Immature natural killer cell (primary cell): ENCODE measurements around the gene ZNF319. TPM values are rescaled to one million over a fixed set of nuclear protein-coding genes. Genes with fewer than 3 reads are reported as not detected.
A peak's percentile ranks its signal among the peaks of the same experiment; 100 is the strongest.

Experiments used
- DNase-seq, 3 donors: peaks; one replicate each; pipeline ENCODE4 v3.0.0; 2022; ENCODE audit warnings: mixed read lengths in 1 of 3
- H3K27ac Mint-ChIP-seq, 6 donors: one replicate each; pipeline ENCODE4 v1.8.0; 2020; ENCODE audit warnings: mixed read lengths in 6 of 6, mild to moderate bottlenecking in 5 of 6, inconsistent platforms in 4 of 6, moderate library complexity in 3 of 6
- H3K27me3 Mint-ChIP-seq, 3 donors: one replicate each; pipeline ENCODE4 v1.8.0; 2020 to 2021; ENCODE audit warnings: low read depth in 3 of 3, mild to moderate bottlenecking in 3 of 3, mixed read lengths in 3 of 3, moderate library complexity in 3 of 3, inconsistent platforms in 1 of 3
- H3K36me3 Mint-ChIP-seq, 3 donors: one replicate each; pipeline ENCODE4 v1.8.0; 2020; ENCODE audit warnings: mixed read lengths in 3 of 3, inconsistent platforms in 2 of 3, mild to moderate bottlenecking in 2 of 3
- H3K4me1 Mint-ChIP-seq, 2 donors: one replicate each; pipeline ENCODE4 v1.8.0; 2020; ENCODE audit warnings: inconsistent platforms in 2 of 2, mild to moderate bottlenecking in 2 of 2, mixed read lengths in 2 of 2, moderate library complexity in 1 of 2
- H3K4me3 Mint-ChIP-seq, 5 donors: one replicate each; pipeline ENCODE4 v1.8.0; 2020; ENCODE audit warnings: mild to moderate bottlenecking in 5 of 5, mixed read lengths in 5 of 5, inconsistent platforms in 3 of 5, moderate library complexity in 3 of 5
- H3K9me3 Mint-ChIP-seq, 6 donors: one replicate each; pipeline ENCODE4 v1.8.0; 2020; ENCODE audit warnings: mild to moderate bottlenecking in 6 of 6, mixed read lengths in 6 of 6, inconsistent platforms in 4 of 6, moderate library complexity in 3 of 6
- polyA plus RNA-seq, 3 donors: library from polyadenylated mRNA; unstranded; fragments of 300-500 nt; fragmentation: Illumina TruSeq; gene quantifications; one replicate each; pipeline ENCODE4 v1.2.3, GENCODE V29; 2021

The ZNF319 gene
- polyA plus RNA-seq, 3 donors from 2014 or later, result 6.8 to 31.2 (median 10.3) TPM

- H3K9me3 Mint-ChIP-seq, result no peaks in the 10 kb centered on the region
- peaks cover 0 to 15% (median 5%) of the 10 kb centered on the region in 3 donors for H3K27me3 Mint-ChIP-seq
- H3K4me1 Mint-ChIP-seq, result peaks cover 46 to 56% of the 10 kb centered on the region in 2 donors
- H3K27ac Mint-ChIP-seq, result peak overlapping the region in 3 of 6 donors; percentile 62 to 84 (median 82)
- peak overlapping the region in 2 of 5 donors; percentile 18 to 24 for H3K4me3 Mint-ChIP-seq
- no peak for DNase-seq
- H3K36me3 Mint-ChIP-seq, result peaks cover 3 to 20% (median 6%) of the 10 kb centered on the region in 3 donors
These were observed 4.6 kb downstream of the ZNF319 start for GRCh38 chr16:57995721-57996405.

- DNase-seq, result peak; percentile 46 to 54 (median 53)
- H3K27me3 Mint-ChIP-seq, result peaks cover 0 to 13% (median 5%) of the 10 kb centered on the region in 3 donors
- H3K4me3 Mint-ChIP-seq, result peak overlapping the region; percentile 25 to 66 (median 50)
- H3K4me1 Mint-ChIP-seq, result peaks cover 46 to 55% of the 10 kb centered on the region in 2 donors
- H3K27ac Mint-ChIP-seq, result peak overlapping the region in 5 of 6 donors; percentile 62 to 88 (median 82)
- peaks cover 3 to 20% (median 6%) of the 10 kb centered on the region in 3 donors for H3K36me3 Mint-ChIP-seq
- no peaks in the 10 kb centered on the region for H3K9me3 Mint-ChIP-seq
These were observed 5.7 kb downstream of the ZNF319 start for GRCh38 chr16:57994778-57995177.

GRCh38 chr16:57994361-57994760 lies 6.1 kb downstream of the ZNF319 start:
- peak overlapping the region in 5 of 6 donors; percentile 62 to 88 (median 82) for H3K27ac Mint-ChIP-seq
- DNase-seq, result no peak
- no peaks in the 10 kb centered on the region for H3K9me3 Mint-ChIP-seq
- peak overlapping the region in 3 of 5 donors; percentile 50 to 66 (median 56) for H3K4me3 Mint-ChIP-seq
- peaks cover 43 to 53% of the 10 kb centered on the region in 2 donors for H3K4me1 Mint-ChIP-seq
- peaks cover 3 to 20% (median 6%) of the 10 kb centered on the region in 3 donors for H3K36me3 Mint-ChIP-seq
- H3K27me3 Mint-ChIP-seq, result peaks cover 0 to 9% (median 4%) of the 10 kb centered on the region in 3 donors

- peaks cover 39 to 48% of the 10 kb centered on the region in 2 donors for H3K4me1 Mint-ChIP-seq
- H3K36me3 Mint-ChIP-seq, result peaks cover 3 to 20% (median 6%) of the 10 kb centered on the region in 3 donors
- H3K27ac Mint-ChIP-seq, result no peak overlapping the region
- peaks cover 0 to 5% (median 1%) of the 10 kb centered on the region in 3 donors for H3K27me3 Mint-ChIP-seq
- no peaks in the 10 kb centered on the region for H3K9me3 Mint-ChIP-seq
- no peak overlapping the region for H3K4me3 Mint-ChIP-seq
- no peak for DNase-seq
These were observed 6.6 kb downstream of the ZNF319 start for GRCh38 chr16:57993897-57994296.

- no peak for DNase-seq
- Mint-ChIP-seq H3K36me3 (peaks cover 3 to 18% (median 6%) of the 10 kb centered on the region in 3 donors), H3K27me3 (peaks cover 0 to 3% (median 1%) of the 10 kb centered on the region in 3 donors), H3K9me3 (no peaks in the 10 kb centered on the region), H3K27ac (no peak overlapping the region), H3K4me1 (peaks cover 34 to 44% of the 10 kb centered on the region in 2 donors), H3K4me3 (no peak overlapping the region)
These were observed 7.0 kb downstream of the ZNF319 start for GRCh38 chr16:57993438-57993837.

- DNase-seq, result no peak
- Mint-ChIP-seq H3K27ac (peak overlapping the region in 3 of 6 donors; percentile 61 to 86 (median 70)), H3K36me3 (peaks cover 0 to 9% (median 4%) of the 10 kb centered on the region in 3 donors), H3K27me3 (peaks cover 0 to 1% (median under 1%) of the 10 kb centered on the region in 3 donors), H3K4me3 (no peak overlapping the region), H3K9me3 (no peaks in the 10 kb centered on the region), H3K4me1 (peaks cover 21 to 30% of the 10 kb centered on the region in 2 donors)
These were observed 8.4 kb downstream of the ZNF319 start for GRCh38 chr16:57992084-57992483.

GRCh38 chr16:57991551-57992059 lies 8.9 kb downstream of the ZNF319 start:
- Mint-ChIP-seq H3K4me1 (peaks cover 20 to 26% of the 10 kb centered on the region in 2 donors), H3K27ac (peak overlapping the region in 1 of 6 donors; percentile 61), H3K36me3 (peaks cover 0 to 7% (median 4%) of the 10 kb centered on the region in 3 donors), H3K4me3 (no peak overlapping the region), H3K9me3 (no peaks in the 10 kb centered on the region), H3K27me3 (peaks cover 0 to 1% (median 0%) of the 10 kb centered on the region in 3 donors)
- no peak for DNase-seq

GRCh38 chr16:57988929-57989328 lies 11.5 kb downstream of the ZNF319 start:
- Mint-ChIP-seq H3K4me1 (peaks cover 12 to 16% of the 10 kb centered on the region in 2 donors), H3K27ac (no peak overlapping the region), H3K27me3 (peaks cover 0 to 1% (median 0%) of the 10 kb centered on the region in 3 donors), H3K4me3 (no peak overlapping the region), H3K36me3 (no peaks in the 10 kb centered on the region), H3K9me3 (no peaks in the 10 kb centered on the region)
- DNase-seq, result no peak

GRCh38 chr16:57987441-57988177 lies 12.9 kb downstream of the ZNF319 start:
- no peak for DNase-seq
- Mint-ChIP-seq H3K4me1 (peaks cover 12 to 13% of the 10 kb centered on the region in 2 donors), H3K4me3 (no peak overlapping the region), H3K36me3 (no peaks in the 10 kb centered on the region), H3K9me3 (no peaks in the 10 kb centered on the region), H3K27me3 (peaks cover 0 to 1% (median 0%) of the 10 kb centered on the region in 3 donors), H3K27ac (peak overlapping the region in 1 of 6 donors; percentile 45)

GRCh38 chr16:57986196-57986595 lies 14.3 kb downstream of the ZNF319 start:
- no peaks in the 10 kb centered on the region for H3K36me3 Mint-ChIP-seq
- no peaks in the 10 kb centered on the region for H3K9me3 Mint-ChIP-seq
- no peaks in the 10 kb centered on the region for H3K27me3 Mint-ChIP-seq
- no peak overlapping the region for H3K27ac Mint-ChIP-seq
- H3K4me1 Mint-ChIP-seq, result peaks cover 12 to 13% of the 10 kb centered on the region in 2 donors
- DNase-seq, result no peak
- peak overlapping the region in 4 of 5 donors; percentile 36 to 64 (median 56) for H3K4me3 Mint-ChIP-seq

- no peaks in the 10 kb centered on the region for H3K36me3 Mint-ChIP-seq
- peak overlapping the region in 4 of 6 donors; percentile 27 to 72 (median 48) for H3K27ac Mint-ChIP-seq
- H3K4me1 Mint-ChIP-seq, result peaks cover 12 to 13% of the 10 kb centered on the region in 2 donors
- H3K9me3 Mint-ChIP-seq, result no peaks in the 10 kb centered on the region
- peak overlapping the region; percentile 82 to 91 (median 87) for H3K4me3 Mint-ChIP-seq
- DNase-seq, result no peak
- H3K27me3 Mint-ChIP-seq, result no peaks in the 10 kb centered on the region
These were observed 15.0 kb downstream of the ZNF319 start for GRCh38 chr16:57985204-57986181.

- peak overlapping the region in 3 of 6 donors; percentile 27 to 72 (median 69) for H3K27ac Mint-ChIP-seq
These were observed 15.8 kb downstream of the ZNF319 start for GRCh38 chr16:57984443-57985203.

More at GRCh38 chr16:57984443-57985203, 15.8 kb downstream of the ZNF319 start:
- no peaks in the 10 kb centered on the region for H3K9me3 Mint-ChIP-seq
- peak overlapping the region; percentile 82 to 91 (median 87) for H3K4me3 Mint-ChIP-seq
- peaks cover 0 to under 1% (median 0%) of the 10 kb centered on the region in 3 donors for H3K27me3 Mint-ChIP-seq
- peak; percentile 81 to 87 (median 86) for DNase-seq
- H3K36me3 Mint-ChIP-seq, result no peaks in the 10 kb centered on the region
- peaks cover 12 to 13% of the 10 kb centered on the region in 2 donors for H3K4me1 Mint-ChIP-seq
